Activated effector memory CD4-positive, alpha-beta T cell treated with Interleukin-2 at 50 U/mL for 16 hours (primary cell): ENCODE measurements around the gene CUX1.
"Not testable (repeated sequence)": the region's sequence is repeated elsewhere in the genome, so short reads cannot be mapped to it uniquely, and the experiment has no call there.

Source experiments
- DNase-seq: peaks from one replicate; pipeline ENCODE4 v3.0.0-alpha.2; 2020

CUX1 gene

GRCh38 chr7:102201576-102201975 lies 384.1 kb downstream of the CUX1 start:
- DNase-seq = no peak

GRCh38 chr7:102202556-102202955 lies 385.1 kb downstream of the CUX1 start:
- DNase-seq = no peak

- DNase-seq = no peak
These were observed 385.8 kb downstream of the CUX1 start for GRCh38 chr7:102203218-102203617.

GRCh38 chr7:102204212-102204611 lies 386.8 kb downstream of the CUX1 start:
- DNase-seq = no peak

GRCh38 chr7:102205915-102206314 lies 388.5 kb downstream of the CUX1 start:
- no peak for DNase-seq

GRCh38 chr7:102208826-102209225 lies 391.4 kb downstream of the CUX1 start:
- no peak for DNase-seq

- no peak for DNase-seq
These were observed 393.4 kb downstream of the CUX1 start for GRCh38 chr7:102210787-102211186.

GRCh38 chr7:102211590-102212550 lies 394.4 kb downstream of the CUX1 start:
- no peak for DNase-seq

GRCh38 chr7:102214477-102215072 lies 397.1 kb downstream of the CUX1 start:
- no peak for DNase-seq

GRCh38 chr7:102215256-102215655 lies 397.8 kb downstream of the CUX1 start:
- DNase-seq = no peak

GRCh38 chr7:102215711-102216110 lies 398.3 kb downstream of the CUX1 start:
- no peak for DNase-seq

- no peak for DNase-seq
These were observed 399.3 kb downstream of the CUX1 start for GRCh38 chr7:102216573-102217314.

GRCh38 chr7:102220229-102220850 lies 402.9 kb downstream of the CUX1 start:
- no peak for DNase-seq

GRCh38 chr7:102220960-102221800 lies 403.8 kb downstream of the CUX1 start:
- no peak for DNase-seq

- no peak for DNase-seq
These were observed 404.5 kb downstream of the CUX1 start for GRCh38 chr7:102221961-102222360.

GRCh38 chr7:102222445-102222844 lies 405.0 kb downstream of the CUX1 start:
- no peak for DNase-seq

- no peak for DNase-seq
These were observed 405.8 kb downstream of the CUX1 start for GRCh38 chr7:102223184-102223583.

- no peak for DNase-seq
These were observed 407.6 kb downstream of the CUX1 start for GRCh38 chr7:102225025-102225424.

- DNase-seq = no peak
These were observed 409.9 kb downstream of the CUX1 start for GRCh38 chr7:102227371-102227770.

GRCh38 chr7:102228935-102229334 lies 411.5 kb downstream of the CUX1 start:
- DNase-seq = no peak

GRCh38 chr7:102230162-102230561 lies 412.7 kb downstream of the CUX1 start:
- DNase-seq = not testable (repeated sequence)

GRCh38 chr7:102230593-102230992 lies 413.2 kb downstream of the CUX1 start:
- no peak for DNase-seq
